Measurements from ENCODE around the gene NHS.

DNA sequence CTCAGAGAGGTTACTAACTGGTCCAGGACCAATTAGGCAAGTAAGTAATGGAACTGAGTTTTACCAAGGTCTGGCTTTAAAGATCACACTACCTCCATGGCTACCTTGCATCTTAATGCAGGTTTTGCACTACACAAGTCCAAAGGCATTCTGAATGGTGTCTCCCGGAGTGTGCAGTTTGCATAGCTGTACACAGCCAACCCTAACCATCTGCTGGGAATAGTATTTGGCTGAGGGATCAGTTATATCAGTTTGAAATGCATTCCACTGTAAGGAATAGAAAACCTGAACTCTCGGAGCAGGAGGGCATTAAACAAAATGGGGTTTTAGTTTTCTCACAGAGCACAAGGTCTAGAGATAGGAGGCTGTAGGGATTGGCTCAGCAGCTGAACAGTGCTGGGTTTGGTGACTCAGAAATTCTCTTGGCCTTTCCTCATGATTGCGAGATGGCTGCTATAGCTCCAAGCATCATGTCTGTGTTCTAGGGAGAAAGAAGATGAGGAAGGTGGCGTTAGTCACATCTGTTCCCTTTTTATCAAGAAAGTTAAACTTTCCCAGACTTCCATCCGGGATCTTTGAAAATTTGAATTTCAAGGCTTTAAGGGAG lies 177.1 kb downstream of the NHS start:
- TF ChIP-seq, protein P1, sequence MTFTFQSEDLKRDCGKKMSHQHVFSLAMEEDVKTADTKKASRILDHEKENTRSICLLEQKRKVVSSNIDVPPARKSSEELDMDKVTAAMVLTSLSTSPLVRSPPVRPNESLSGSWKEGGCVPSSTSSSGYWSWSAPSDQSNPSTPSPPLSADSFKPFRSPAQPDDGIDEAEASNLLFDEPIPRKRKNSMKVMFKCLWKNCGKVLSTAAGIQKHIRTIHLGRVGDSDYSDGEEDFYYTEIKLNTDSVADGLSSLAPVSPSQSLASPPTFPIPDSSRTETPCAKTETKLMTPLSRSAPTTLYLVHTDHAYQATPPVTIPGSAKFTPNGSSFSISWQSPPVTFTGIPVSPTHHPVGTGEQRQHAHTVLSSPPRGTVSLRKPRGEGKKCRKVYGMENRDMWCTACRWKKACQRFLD (CRISPR knock-in tag; IDR thresholded peaks at IDR 0.05; ENCODE audit: borderline replicate concordance): no peak
- TF ChIP-seq RXRB (CRISPR knock-in tag; IDR thresholded peaks at IDR 0.05; ENCODE audit: borderline replicate concordance) (no peak), RELA (CRISPR knock-in tag; IDR thresholded peaks at IDR 0.05) (no peak), IRF9 (CRISPR knock-in tag; IDR thresholded peaks at IDR 0.05; ENCODE audit: borderline replicate concordance) (no peak), NR2C2 (CRISPR knock-in tag; IDR thresholded peaks at IDR 0.05; ENCODE audit: borderline replicate concordance) (no peak)
- TF ChIP-seq, protein P2, sequence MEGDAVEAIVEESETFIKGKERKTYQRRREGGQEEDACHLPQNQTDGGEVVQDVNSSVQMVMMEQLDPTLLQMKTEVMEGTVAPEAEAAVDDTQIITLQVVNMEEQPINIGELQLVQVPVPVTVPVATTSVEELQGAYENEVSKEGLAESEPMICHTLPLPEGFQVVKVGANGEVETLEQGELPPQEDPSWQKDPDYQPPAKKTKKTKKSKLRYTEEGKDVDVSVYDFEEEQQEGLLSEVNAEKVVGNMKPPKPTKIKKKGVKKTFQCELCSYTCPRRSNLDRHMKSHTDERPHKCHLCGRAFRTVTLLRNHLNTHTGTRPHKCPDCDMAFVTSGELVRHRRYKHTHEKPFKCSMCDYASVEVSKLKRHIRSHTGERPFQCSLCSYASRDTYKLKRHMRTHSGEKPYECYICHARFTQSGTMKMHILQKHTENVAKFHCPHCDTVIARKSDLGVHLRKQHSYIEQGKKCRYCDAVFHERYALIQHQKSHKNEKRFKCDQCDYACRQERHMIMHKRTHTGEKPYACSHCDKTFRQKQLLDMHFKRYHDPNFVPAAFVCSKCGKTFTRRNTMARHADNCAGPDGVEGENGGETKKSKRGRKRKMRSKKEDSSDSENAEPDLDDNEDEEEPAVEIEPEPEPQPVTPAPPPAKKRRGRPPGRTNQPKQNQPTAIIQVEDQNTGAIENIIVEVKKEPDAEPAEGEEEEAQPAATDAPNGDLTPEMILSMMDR (CRISPR knock-in tag; IDR thresholded peaks at IDR 0.05): no peak
- TF ChIP-seq, protein P3, sequence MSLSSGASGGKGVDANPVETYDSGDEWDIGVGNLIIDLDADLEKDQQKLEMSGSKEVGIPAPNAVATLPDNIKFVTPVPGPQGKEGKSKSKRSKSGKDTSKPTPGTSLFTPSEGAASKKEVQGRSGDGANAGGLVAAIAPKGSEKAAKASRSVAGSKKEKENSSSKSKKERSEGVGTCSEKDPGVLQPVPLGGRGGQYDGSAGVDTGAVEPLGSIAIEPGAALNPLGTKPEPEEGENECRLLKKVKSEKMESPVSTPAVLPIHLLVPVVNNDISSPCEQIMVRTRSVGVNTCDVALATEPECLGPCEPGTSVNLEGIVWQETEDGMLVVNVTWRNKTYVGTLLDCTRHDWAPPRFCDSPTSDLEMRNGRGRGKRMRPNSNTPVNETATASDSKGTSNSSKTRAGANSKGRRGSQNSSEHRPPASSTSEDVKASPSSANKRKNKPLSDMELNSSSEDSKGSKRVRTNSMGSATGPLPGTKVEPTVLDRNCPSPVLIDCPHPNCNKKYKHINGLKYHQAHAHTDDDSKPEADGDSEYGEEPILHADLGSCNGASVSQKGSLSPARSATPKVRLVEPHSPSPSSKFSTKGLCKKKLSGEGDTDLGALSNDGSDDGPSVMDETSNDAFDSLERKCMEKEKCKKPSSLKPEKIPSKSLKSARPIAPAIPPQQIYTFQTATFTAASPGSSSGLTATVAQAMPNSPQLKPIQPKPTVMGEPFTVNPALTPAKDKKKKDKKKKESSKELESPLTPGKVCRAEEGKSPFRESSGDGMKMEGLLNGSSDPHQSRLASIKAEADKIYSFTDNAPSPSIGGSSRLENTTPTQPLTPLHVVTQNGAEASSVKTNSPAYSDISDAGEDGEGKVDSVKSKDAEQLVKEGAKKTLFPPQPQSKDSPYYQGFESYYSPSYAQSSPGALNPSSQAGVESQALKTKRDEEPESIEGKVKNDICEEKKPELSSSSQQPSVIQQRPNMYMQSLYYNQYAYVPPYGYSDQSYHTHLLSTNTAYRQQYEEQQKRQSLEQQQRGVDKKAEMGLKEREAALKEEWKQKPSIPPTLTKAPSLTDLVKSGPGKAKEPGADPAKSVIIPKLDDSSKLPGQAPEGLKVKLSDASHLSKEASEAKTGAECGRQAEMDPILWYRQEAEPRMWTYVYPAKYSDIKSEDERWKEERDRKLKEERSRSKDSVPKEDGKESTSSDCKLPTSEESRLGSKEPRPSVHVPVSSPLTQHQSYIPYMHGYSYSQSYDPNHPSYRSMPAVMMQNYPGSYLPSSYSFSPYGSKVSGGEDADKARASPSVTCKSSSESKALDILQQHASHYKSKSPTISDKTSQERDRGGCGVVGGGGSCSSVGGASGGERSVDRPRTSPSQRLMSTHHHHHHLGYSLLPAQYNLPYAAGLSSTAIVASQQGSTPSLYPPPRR (CRISPR knock-in tag; IDR thresholded peaks at IDR 0.05; ENCODE audit: borderline replicate concordance): no peak
